Renal cortical epithelial cell (primary cell): ENCODE data around the gene GCLC. TPM values are rescaled to one million over a fixed set of nuclear protein-coding genes. Genes with fewer than 3 reads are reported as not detected.

ENCODE experiments used
- DNase-seq: peaks from one replicate; pipeline ENCODE4 v3.0.0-alpha.2; 2011; ENCODE audit warnings: low read depth
- total RNA-seq: library from RNA; depleted of rRNA; stranded (reverse); fragments of >200 nt; gene quantifications from 2 replicates; pipeline ENCODE4 v1.2.3, GENCODE V29; 2014

GCLC gene
- total RNA-seq, 1 donor from 2014 or later, result 40.4 TPM

GRCh38 chr6:53524455-53524815, 20.5 kb downstream of the GCLC start:
- DNase-seq, result peak; percentile 71

GRCh38 chr6:53523511-53524454, 21.1 kb downstream of the GCLC start:
- no peak for DNase-seq

GRCh38 chr6:53520320-53520928, 24.5 kb downstream of the GCLC start:
- DNase-seq, result no peak

- DNase-seq, result no peak
These were observed 26.0 kb downstream of the GCLC start for GRCh38 chr6:53518862-53519261.

- peak; percentile 32 for DNase-seq
These were observed 27.9 kb downstream of the GCLC start for GRCh38 chr6:53517021-53517420.

GRCh38 chr6:53514677-53515076, 30.2 kb downstream of the GCLC start:
- DNase-seq, result no peak

DNA sequence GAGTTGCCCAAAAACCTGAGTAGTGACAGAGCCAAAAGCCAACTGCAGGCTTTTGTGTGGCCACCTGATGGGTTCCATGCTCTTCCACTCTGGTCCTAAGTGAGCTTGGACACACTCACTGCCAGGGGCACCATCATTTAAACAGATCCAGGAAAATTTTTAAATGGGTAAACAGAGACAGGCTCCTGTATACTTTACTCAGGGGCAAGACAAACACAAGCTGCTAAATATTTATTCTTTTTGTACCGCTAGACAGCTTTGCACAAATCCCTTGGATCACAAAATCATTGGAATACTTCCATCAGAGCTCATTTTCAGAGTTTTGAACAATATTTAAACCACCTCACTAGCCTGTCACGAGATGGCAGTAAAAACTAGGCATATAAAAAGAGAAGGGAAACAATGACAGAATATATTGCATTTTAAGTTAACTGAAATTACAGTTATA, 31.4 kb downstream of the GCLC start:
- DNase-seq, result no peak

DNA sequence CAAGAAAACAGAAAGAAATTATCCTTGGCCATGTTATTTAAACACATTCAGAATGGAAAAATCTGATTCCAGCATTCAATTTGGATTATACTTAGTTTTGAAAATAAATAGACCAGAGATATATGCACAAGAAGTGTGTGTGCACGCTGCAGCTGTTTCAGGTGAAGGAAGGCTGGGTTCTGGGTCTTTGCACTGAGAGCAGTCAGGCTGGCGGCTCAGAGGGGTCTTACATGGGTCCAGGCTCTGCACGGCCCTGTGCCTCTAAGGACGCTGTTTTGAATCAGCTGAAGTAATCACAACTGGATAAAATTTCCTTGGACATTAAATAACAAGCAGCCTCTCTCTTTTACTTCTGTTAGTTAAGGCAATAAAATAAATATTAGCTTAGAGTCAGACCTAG, 31.8 kb downstream of the GCLC start:
- no peak for DNase-seq

DNA sequence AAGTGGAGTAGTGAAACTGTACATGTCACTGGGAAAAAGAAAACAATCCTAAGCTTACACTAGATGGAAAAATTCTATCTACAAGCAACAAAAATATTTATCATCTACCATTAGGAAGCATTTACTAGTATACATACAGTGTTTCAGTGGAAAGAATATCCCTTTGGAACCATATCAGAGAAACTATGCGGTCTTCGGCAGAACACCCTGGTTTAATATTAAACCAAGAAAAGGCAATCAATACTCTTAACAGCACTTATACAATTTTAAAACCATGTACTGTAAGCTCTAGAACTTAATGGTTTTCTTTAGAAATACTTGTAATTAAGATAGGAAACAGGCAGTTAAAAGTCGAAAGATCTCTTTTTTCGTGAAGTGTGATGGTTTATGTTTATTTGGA, 32.3 kb downstream of the GCLC start:
- DNase-seq, result no peak

GRCh38 chr6:53510746-53511145, 34.2 kb downstream of the GCLC start:
- no peak for DNase-seq

DNA sequence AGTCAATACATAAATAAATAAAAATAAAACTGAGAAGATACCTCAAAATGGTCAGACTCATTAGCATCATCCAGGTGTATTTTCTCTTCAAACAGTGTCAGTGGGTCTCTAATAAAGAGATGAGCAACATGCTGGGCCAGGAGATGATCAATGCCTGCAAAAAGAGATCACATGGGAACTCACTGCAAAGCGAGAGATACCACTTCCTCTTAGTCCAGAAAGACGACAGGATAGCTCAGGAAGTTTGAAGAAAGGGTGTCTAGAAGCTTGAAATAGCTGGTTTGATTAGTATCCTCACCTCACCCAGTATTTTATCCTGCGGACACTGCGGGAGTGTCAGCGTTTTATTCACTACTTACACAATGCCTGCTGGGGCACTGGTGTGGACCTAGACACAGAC, 38.0 kb downstream of the GCLC start:
- DNase-seq, result no peak

- DNase-seq, result no peak
These were observed 40.4 kb downstream of the GCLC start for GRCh38 chr6:53504512-53504911.

GRCh38 chr6:53503060-53503459, 41.8 kb downstream of the GCLC start:
- no peak for DNase-seq

DNA sequence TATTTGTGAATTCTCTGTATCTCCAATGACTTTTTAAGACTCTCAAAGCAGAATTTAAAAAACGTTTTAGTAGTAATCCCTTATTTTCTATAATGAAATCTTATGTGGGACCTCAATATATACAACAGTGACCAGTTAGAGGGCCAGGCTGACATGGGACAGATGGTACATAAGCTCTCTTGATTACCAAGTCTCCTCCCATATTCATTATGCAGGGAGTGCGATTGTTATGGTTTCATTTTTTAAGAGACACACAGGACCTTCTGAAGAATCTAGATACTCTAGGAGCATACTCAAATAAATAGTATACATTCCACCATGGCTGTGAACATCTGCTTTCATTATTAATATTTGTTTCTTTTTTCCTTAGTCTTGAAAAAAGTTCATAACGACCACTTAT, 43.5 kb downstream of the GCLC start:
- DNase-seq, result no peak

DNA sequence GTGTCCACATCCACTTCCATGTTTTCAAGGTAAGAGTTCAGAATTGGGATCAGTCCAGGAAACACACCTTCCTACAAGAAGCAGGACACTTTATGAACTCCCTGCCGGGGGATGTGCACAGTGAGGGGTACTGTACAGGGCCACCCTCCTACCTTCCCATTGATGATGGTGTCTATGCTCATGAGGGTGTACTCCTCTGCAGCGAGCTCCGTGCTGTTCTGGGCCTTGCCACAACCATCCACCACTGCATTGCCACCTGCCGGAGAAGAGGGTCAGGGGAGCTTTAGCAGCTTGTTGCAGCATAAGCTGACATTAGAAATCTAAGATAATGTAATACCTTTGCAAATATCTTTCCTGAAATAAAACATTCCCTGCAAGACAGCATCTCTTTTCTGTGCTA, 44.8 kb downstream of the GCLC start:
- no peak for DNase-seq

GRCh38 chr6:53499094-53499493, 45.8 kb downstream of the GCLC start:
- no peak for DNase-seq

GRCh38 chr6:53498649-53499048, 46.3 kb downstream of the GCLC start:
- DNase-seq, result no peak

DNA sequence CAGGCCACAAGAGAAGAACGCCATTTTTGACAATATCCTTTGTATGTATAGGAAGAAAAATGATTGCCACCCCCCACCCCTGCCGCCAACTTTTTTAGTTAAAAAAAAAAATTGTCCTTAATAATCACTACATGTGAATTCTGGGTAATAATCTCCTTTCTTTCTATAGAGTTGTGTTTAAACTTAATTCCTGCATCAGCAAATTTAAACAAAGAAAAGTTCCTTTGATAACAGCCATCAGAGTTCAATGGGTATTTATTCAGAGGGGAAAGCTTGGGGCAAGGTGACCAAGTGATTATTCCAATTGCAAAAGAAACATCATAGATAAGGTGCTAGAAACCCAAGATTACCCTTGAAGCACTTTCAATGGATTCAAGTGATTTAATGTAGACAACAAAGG, 47.0 kb downstream of the GCLC start:
- DNase-seq, result no peak

DNA sequence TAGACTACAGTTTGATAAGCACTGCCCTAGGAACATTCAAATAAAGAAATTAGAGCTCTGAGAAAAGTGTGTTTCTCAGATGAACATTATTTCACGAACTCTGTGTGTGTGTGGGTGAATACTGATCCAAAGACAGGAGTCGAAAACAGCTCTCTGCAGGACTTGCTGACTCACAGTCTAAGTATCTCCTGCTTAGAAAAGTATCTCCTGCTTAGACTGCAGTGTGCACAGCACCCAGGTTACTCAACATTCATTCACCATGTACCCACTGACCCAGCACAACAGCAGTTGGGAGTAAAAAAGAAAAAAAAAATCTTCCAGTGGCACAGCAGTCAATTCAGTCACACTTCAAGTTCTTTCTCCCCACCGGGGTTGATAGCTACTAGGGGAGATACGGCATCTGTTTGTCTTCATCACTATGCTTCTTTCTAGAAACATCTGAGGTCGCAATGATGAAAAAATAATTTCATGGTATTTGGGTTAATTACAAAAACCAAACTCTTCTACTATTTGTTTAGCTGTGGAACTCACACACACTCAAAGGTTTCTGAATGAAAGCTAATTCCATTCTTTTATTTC, 48.0 kb downstream of the GCLC start:
- peak; percentile 98 for DNase-seq

DNA sequence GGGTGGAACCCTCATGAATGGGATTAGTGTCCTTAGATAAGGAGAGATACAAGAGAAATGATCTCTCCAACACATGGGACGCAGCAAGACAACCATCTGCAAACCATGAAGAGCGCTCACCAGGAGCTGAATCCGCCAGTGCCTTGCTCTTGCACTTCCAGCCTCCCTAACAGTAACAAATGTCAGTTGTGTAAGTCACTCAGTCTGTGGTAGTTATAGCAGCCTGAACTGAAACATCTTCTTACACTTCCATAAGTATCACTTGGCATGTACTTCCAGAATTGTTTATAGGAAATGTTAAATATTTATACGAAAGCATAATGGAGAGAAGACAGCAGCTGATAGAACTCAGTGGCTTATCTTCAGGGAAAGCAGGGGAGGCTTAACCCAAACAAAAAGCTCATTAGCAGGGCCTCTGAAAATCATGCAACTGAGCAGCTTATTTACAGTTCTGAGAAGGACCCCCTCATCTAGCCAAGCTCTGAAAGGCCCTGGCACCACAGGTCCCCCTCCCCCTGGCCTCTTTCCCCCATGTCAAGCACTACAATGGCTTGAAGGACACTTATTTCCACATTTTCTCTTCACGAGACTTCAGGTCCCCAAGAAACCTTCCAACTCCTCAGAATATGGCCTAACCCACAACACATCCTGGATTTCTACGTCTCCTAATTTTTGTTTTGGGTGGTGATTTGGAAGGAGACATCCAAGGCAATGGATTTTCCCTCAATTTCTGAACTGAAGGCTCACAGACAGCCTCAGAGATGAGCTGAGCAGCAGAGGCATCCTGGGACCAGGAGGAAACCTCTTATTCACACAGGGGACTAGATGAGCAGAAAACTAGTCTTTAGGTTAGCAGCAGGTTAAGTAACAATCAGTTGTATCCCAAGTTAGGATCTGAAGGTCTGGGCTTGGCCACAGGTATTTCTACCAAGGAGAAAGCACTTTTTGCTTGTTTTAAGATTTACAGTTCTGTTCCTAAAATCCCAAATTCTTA, 49.1 kb downstream of the GCLC start:
- DNase-seq, result no peak

- DNase-seq, result no peak
These were observed 50.8 kb downstream of the GCLC start for GRCh38 chr6:53494076-53494475.

DNA sequence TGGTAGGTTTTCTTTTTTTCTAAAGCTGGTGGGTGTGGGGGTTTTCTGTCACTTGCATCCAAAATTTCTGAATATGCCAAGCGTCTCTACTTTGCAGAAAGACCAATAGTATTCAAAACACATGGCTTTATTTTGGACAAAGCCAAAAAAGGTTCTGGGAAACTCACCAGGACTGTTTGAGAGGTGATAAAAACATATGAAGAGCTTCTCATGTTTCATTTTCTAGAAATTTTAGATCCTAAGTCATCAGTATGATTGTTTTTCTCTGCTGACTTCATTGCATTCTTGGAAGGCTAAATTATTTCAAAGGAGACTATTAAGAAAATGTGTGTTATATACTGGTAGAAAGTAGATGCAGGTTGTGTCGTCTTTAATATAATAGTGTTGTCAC, 51.3 kb downstream of the GCLC start:
- no peak for DNase-seq
